ENCODE results near the gene CES3.
A peak's percentile ranks its signal among the peaks of the same experiment; 100 is the strongest.

CES3 gene

DNA sequence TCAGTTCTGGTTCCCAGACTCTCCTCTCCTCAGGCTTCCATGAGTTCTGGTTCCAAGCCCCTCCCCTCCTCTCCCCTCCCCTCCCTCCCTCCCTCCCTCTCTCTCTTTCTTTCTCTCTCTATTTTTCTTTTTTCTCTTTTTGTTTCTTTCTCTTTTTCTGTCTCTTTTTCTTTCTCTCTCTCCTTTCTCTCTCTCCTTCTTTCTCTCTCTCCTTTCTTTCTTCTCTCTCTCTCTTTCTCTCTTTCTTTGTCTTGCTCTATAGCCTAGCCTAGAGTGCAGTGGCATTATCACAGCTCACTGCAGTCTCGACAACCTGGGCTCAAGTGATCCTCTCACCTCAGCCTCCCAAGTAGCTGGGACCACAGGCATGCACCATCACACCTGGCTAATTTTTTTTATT, 796 bp upstream of the CES3 start:
- H3K9me3 ChIP-seq (ENCODE audit: control extremely low read depth in 1 of 5, control insufficient read depth in 4 of 5, insufficient read depth in 2 of 5, low read depth in 1 of 5, low read length in 4 of 5) = no peaks in the 10 kb centered on the region
- no peaks in the 10 kb centered on the region for H3K36me3 ChIP-seq (ENCODE audit: control insufficient read depth in 4 of 4, insufficient read depth in 4 of 4, low read length in 3 of 4)
- no peak overlapping the region for H3K4me3 ChIP-seq (ENCODE audit: control insufficient read depth in 1 of 7, extremely low read depth in 1 of 7, insufficient read depth in 4 of 7, low read depth in 2 of 7, low read length in 6 of 7)
- H3K27ac ChIP-seq (ENCODE audit: insufficient read depth in 1 of 2, low read depth in 1 of 2, low read length in 2 of 2, poor library complexity in 1 of 2, severe bottlenecking in 2 of 2) = no peak overlapping the region
- no peaks in the 10 kb centered on the region for H3K27me3 ChIP-seq (replicated peaks in 2 of 5; ENCODE audit: control insufficient read depth in 4 of 5, insufficient read depth in 5 of 5, low read length in 4 of 5)
- ChIA-PET CTCF (interaction anchor here (0.6 to 13.1 kb wide), 4 partner anchors 14 to 195 kb away, joined by 3 to 124 read pairs (median 10); no protein-coding TSS in a partner anchor), POLR2A (no interaction called here)
- no peak for DNase-seq
- H3K4me1 ChIP-seq (ENCODE audit: control extremely low read depth in 1 of 4, control insufficient read depth in 4 of 4, insufficient read depth in 4 of 4, low read length in 3 of 4) = peaks cover 0 to 18% (median 13%) of the 10 kb centered on the region in 4 experiments
- 100% methylated on average over 1 of the region's 1 CpG for WGBS (ENCODE audit: insufficient coverage)

DNA sequence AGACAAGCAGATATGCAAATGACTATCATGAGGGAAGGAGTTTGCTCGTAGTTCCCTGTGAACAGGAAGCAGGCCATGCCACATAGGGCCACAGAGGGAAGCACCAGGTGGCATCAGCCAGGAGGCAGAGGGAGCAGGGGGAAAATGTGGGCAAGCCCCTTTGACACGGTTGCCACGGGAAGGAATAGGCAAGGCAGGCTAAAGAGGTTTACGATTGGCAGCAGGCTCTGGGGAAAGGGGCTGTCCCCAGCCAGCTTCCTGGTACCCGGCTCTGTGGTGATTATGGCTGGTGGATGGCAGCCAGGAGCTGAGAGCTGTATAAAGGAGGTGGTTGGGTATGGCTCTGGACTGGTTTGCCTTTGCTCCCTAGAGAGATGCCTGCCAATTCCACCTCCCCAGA, 848 bp downstream of the CES3 start:
- H3K36me3 ChIP-seq (ENCODE audit: control insufficient read depth in 4 of 4, insufficient read depth in 4 of 4, low read length in 3 of 4) = no peaks in the 10 kb centered on the region
- ChIA-PET CTCF (interaction anchor here (1.1 to 13.1 kb wide), 10 partner anchors 10 to 236 kb away, joined by 3 to 124 read pairs (median 4); partner anchors contain the start of genes B3GNT9 and CES4A), POLR2A (no interaction called here)
- peaks cover 0 to 18% (median 13%) of the 10 kb centered on the region in 4 experiments for H3K4me1 ChIP-seq (ENCODE audit: control extremely low read depth in 1 of 4, control insufficient read depth in 4 of 4, insufficient read depth in 4 of 4, low read length in 3 of 4)
- peak overlapping the region in 2 of 7 experiments; percentile 12 to 19 for H3K4me3 ChIP-seq (ENCODE audit: control insufficient read depth in 1 of 7, extremely low read depth in 1 of 7, insufficient read depth in 4 of 7, low read depth in 2 of 7, low read length in 6 of 7)
- H3K27ac ChIP-seq (ENCODE audit: insufficient read depth in 1 of 2, low read depth in 1 of 2, low read length in 2 of 2, poor library complexity in 1 of 2, severe bottlenecking in 2 of 2) = no peak overlapping the region
- 0% methylated on average over 5 of the region's 5 CpGs for WGBS (ENCODE audit: insufficient coverage)
- H3K27me3 ChIP-seq (replicated peaks in 2 of 5; ENCODE audit: control insufficient read depth in 4 of 5, insufficient read depth in 5 of 5, low read length in 4 of 5) = no peaks in the 10 kb centered on the region
- DNase-seq = peak in 2 of 3 donors; percentile 48 to 52
- H3K9me3 ChIP-seq (ENCODE audit: control extremely low read depth in 1 of 5, control insufficient read depth in 4 of 5, insufficient read depth in 2 of 5, low read depth in 1 of 5, low read length in 4 of 5) = no peaks in the 10 kb centered on the region

DNA sequence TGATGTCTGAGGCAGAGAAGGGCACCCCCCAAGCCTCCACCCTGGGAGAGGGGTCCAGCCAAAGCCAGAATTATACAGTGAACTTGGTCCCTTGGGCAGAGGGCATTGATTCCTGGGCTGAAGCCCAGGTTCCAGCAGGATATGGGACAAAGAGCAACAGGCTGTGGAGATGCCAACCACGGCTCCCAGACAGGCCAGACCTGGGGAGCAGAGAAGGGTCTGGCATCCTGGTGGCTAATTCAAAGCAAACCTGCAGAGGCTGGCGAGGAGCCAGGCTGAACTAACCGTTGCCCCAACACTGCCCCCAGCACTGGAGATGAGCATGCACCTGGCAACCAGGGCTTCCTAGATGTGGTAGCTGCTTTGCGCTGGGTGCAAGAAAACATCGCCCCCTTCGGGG, 3.0 kb downstream of the CES3 start:
- WGBS (ENCODE audit: insufficient coverage) = 92% methylated on average over 6 of the region's 6 CpGs
- DNase-seq = no peak
- no peaks in the 10 kb centered on the region for H3K27me3 ChIP-seq (replicated peaks in 2 of 5; ENCODE audit: control insufficient read depth in 4 of 5, insufficient read depth in 5 of 5, low read length in 4 of 5)
- H3K9me3 ChIP-seq (ENCODE audit: control extremely low read depth in 1 of 5, control insufficient read depth in 4 of 5, insufficient read depth in 2 of 5, low read depth in 1 of 5, low read length in 4 of 5) = no peaks in the 10 kb centered on the region
- ChIA-PET POLR2A (no interaction called here), CTCF (interaction anchor here (0.8 to 13.1 kb wide), 6 partner anchors 8 to 221 kb away, joined by 3 to 124 read pairs (median 6); no protein-coding TSS in a partner anchor)
- H3K36me3 ChIP-seq (ENCODE audit: control insufficient read depth in 4 of 4, insufficient read depth in 4 of 4, low read length in 3 of 4) = no peaks in the 10 kb centered on the region
- H3K27ac ChIP-seq (ENCODE audit: insufficient read depth in 1 of 2, low read depth in 1 of 2, low read length in 2 of 2, poor library complexity in 1 of 2, severe bottlenecking in 2 of 2) = no peak overlapping the region
- H3K4me1 ChIP-seq (ENCODE audit: control extremely low read depth in 1 of 4, control insufficient read depth in 4 of 4, insufficient read depth in 4 of 4, low read length in 3 of 4) = peaks cover 0 to 18% (median 13%) of the 10 kb centered on the region in 4 experiments
- H3K4me3 ChIP-seq (ENCODE audit: control insufficient read depth in 1 of 7, extremely low read depth in 1 of 7, insufficient read depth in 4 of 7, low read depth in 2 of 7, low read length in 6 of 7) = no peak overlapping the region

DNA sequence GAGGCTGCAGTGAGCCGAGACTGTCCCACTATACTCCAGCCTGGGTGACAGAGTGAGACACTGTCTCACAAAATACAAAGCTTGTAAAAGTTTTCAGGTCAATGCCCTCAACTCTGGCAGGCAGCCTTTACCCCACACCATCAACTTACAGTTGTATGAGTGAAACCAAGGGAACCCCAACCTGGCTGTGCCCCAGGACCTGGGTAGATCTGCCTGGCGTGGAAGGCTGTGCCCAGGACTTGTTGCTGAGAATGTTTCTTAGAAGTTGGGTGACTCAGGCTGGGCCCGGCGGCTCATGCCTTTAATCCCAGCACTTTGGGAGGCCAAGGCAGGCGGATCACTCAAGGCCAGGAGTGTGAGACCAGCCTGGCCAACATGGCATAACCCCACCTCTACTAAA, 7.8 kb downstream of the CES3 start:
- Histone ChIP-seq H3K27ac (ENCODE audit: insufficient read depth in 1 of 2, low read depth in 1 of 2, low read length in 2 of 2, poor library complexity in 1 of 2, severe bottlenecking in 2 of 2) (no peak overlapping the region), H3K36me3 (ENCODE audit: control insufficient read depth in 4 of 4, insufficient read depth in 4 of 4, low read length in 3 of 4) (peaks cover 0 to 2% (median 0%) of the 10 kb centered on the region in 4 experiments), H3K9me3 (ENCODE audit: control extremely low read depth in 1 of 5, control insufficient read depth in 4 of 5, insufficient read depth in 2 of 5, low read depth in 1 of 5, low read length in 4 of 5) (no peaks in the 10 kb centered on the region), H3K4me1 (ENCODE audit: control extremely low read depth in 1 of 4, control insufficient read depth in 4 of 4, insufficient read depth in 4 of 4, low read length in 3 of 4) (no peaks in the 10 kb centered on the region), H3K4me3 (ENCODE audit: control insufficient read depth in 1 of 7, extremely low read depth in 1 of 7, insufficient read depth in 4 of 7, low read depth in 2 of 7, low read length in 6 of 7) (no peak overlapping the region), H3K27me3 (replicated peaks in 2 of 5; ENCODE audit: control insufficient read depth in 4 of 5, insufficient read depth in 5 of 5, low read length in 4 of 5) (peaks cover 0 to 3% (median 0%) of the 10 kb centered on the region in 5 experiments)
- DNase-seq = no peak
- ChIA-PET CTCF (interaction anchor here (0.6 to 12.2 kb wide), 4 partner anchors 7 to 191 kb away, joined by 3 to 124 read pairs (median 4); partner anchors contain the start of genes CES3, FBXL8 and TRADD), POLR2A (no interaction called here)
- WGBS (ENCODE audit: insufficient coverage) = 100% methylated on average over 3 of the region's 5 CpGs

DNA sequence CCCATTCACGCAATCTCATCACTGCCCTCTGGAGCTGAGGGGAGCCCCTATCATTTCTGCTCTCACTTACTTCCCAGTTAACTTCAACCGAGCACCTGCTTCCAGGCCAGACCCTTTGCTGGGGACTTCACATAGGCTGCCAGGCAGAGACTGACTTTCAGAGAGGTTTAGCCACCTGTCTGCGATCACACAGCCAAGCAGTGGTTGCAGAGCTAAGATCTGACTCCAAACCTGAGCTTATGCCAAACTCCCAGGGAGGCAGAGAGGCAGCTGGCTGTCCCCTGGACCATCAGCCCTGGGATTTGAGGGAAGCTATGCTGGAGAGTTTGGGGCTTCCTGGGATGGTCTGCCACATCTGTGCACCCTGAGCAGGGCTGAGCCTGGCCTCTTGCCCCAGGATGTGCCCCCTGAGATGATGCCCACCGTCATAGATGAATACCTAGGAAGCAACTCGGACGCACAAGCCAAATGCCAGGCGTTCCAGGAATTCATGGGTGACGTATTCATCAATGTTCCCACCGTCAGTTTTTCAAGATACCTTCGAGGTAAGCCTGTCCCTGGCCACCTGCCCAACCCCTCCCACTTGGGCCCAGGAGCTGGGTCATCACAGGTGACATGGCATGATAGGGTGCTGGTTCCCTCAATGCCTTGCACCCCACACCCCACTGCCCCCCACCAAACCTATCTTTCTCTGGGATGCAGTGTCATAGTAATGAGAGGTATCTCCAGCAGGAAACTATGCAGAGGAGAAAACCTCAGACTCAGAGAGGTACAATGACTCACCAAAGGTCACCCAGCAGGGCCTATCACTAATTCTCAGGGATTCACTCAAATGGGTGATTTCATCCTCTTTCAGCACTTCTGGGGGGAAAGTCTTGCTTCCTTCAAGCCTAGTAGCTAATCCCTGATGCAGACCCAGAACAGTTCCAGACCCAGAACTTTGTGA, 10.0 kb downstream of the CES3 start:
- Histone ChIP-seq H3K9me3 (ENCODE audit: control extremely low read depth in 1 of 5, control insufficient read depth in 4 of 5, insufficient read depth in 2 of 5, low read depth in 1 of 5, low read length in 4 of 5) (no peaks in the 10 kb centered on the region), H3K27ac (ENCODE audit: insufficient read depth in 1 of 2, low read depth in 1 of 2, low read length in 2 of 2, poor library complexity in 1 of 2, severe bottlenecking in 2 of 2) (no peak overlapping the region), H3K4me3 (ENCODE audit: control insufficient read depth in 1 of 7, extremely low read depth in 1 of 7, insufficient read depth in 4 of 7, low read depth in 2 of 7, low read length in 6 of 7) (no peak overlapping the region), H3K36me3 (ENCODE audit: control insufficient read depth in 4 of 4, insufficient read depth in 4 of 4, low read length in 3 of 4) (peaks cover 0 to 2% (median 0%) of the 10 kb centered on the region in 4 experiments), H3K27me3 (replicated peaks in 2 of 5; ENCODE audit: control insufficient read depth in 4 of 5, insufficient read depth in 5 of 5, low read length in 4 of 5) (peaks cover 0 to 5% (median 0%) of the 10 kb centered on the region in 5 experiments), H3K4me1 (ENCODE audit: control extremely low read depth in 1 of 4, control insufficient read depth in 4 of 4, insufficient read depth in 4 of 4, low read length in 3 of 4) (peaks cover 0 to 1% (median 0%) of the 10 kb centered on the region in 4 experiments)
- no peak for DNase-seq
- WGBS (ENCODE audit: insufficient coverage) = 90% methylated on average over 10 of the region's 10 CpGs
- POLR2A ChIA-PET = no interaction called here
- CTCF ChIA-PET = interaction anchor here (1.0 to 12.2 kb wide), 8 partner anchors 8 to 188 kb away, joined by 3 to 124 read pairs (median 4); partner anchors contain the start of genes CES3, FBXL8 and TRADD

DNA sequence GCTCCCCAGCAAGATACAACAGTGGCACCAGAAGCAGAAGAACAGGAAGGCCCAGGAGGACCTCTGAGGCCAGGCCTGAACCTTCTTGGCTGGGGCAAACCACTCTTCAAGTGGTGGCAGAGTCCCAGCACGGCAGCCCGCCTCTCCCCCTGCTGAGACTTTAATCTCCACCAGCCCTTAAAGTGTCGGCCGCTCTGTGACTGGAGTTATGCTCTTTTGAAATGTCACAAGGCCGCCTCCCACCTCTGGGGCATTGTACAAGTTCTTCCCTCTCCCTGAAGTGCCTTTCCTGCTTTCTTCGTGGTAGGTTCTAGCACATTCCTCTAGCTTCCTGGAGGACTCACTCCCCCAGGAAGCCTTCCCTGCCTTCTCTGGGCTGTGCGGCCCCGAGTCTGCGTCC, 11.9 kb downstream of the CES3 start:
- POLR2A ChIA-PET = no interaction called here
- Histone ChIP-seq H3K9me3 (ENCODE audit: control extremely low read depth in 1 of 5, control insufficient read depth in 4 of 5, insufficient read depth in 2 of 5, low read depth in 1 of 5, low read length in 4 of 5) (no peaks in the 10 kb centered on the region), H3K27me3 (replicated peaks in 2 of 5; ENCODE audit: control insufficient read depth in 4 of 5, insufficient read depth in 5 of 5, low read length in 4 of 5) (peaks cover 0 to 5% (median 0%) of the 10 kb centered on the region in 5 experiments), H3K4me1 (ENCODE audit: control extremely low read depth in 1 of 4, control insufficient read depth in 4 of 4, insufficient read depth in 4 of 4, low read length in 3 of 4) (peaks cover 0 to 1% (median 0%) of the 10 kb centered on the region in 4 experiments), H3K4me3 (ENCODE audit: control insufficient read depth in 1 of 7, extremely low read depth in 1 of 7, insufficient read depth in 4 of 7, low read depth in 2 of 7, low read length in 6 of 7) (no peak overlapping the region), H3K36me3 (ENCODE audit: control insufficient read depth in 4 of 4, insufficient read depth in 4 of 4, low read length in 3 of 4) (peaks cover 0 to 2% (median 0%) of the 10 kb centered on the region in 4 experiments), H3K27ac (ENCODE audit: insufficient read depth in 1 of 2, low read depth in 1 of 2, low read length in 2 of 2, poor library complexity in 1 of 2, severe bottlenecking in 2 of 2) (no peak overlapping the region)
- 91% methylated on average over 9 of the region's 9 CpGs for WGBS (ENCODE audit: insufficient coverage)
- CTCF ChIA-PET = interaction anchor here (0.7 to 12.2 kb wide), 4 partner anchors 10 to 190 kb away, joined by 3 to 124 read pairs (median 4); partner anchors contain the start of gene CES3
- no peak for DNase-seq
